Activated naive CD8-positive, alpha-beta T cell (primary cell): ENCODE data around the gene FAM180A.

Experiments used
- H3K27ac Mint-ChIP-seq: one replicate; pipeline ENCODE4 v1.8.0; 2021; ENCODE audit warnings: mixed read lengths
- H3K27me3 Mint-ChIP-seq: one replicate; pipeline ENCODE4 v1.8.0; 2021; ENCODE audit warnings: mixed read lengths
- H3K36me3 Mint-ChIP-seq: one replicate; pipeline ENCODE4 v1.8.0; 2021; ENCODE audit warnings: mixed read lengths
- H3K4me1 Mint-ChIP-seq: one replicate; pipeline ENCODE4 v1.8.0; 2021; ENCODE audit warnings: low read depth, mixed read lengths
- H3K4me3 Mint-ChIP-seq: one replicate; pipeline ENCODE4 v1.8.0; 2021; ENCODE audit warnings: mild to moderate bottlenecking, mixed read lengths
- H3K9me3 Mint-ChIP-seq: one replicate; pipeline ENCODE4 v1.8.0; 2021; ENCODE audit warnings: low read depth, mixed read lengths

Gene FAM180A

DNA sequence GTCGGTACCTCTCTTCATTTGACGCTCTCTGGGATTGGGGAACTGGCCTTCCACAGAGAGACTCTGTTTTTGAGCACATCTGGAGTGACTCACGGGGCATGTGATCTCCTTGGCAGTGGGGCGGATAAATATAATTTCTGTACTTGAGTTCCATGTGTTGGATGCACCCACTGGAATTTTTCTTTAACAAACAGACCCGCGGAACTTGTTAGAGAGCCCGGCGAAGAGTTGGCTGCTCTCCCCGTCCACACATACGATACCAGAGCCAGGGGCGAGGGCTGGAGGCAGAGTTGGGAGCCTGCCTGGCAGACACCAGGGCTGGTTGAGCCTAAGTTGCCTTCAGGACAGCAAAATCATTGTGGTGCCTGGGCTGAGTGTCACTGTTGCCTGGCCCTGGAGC, at the start of gene FAM180A:
Gene FAM180A, minus strand, starts transcription at position 44 of the 400 bp plus-strand sequence. CDS start 233 bp downstream, outside the sequence.
- Mint-ChIP-seq H3K27me3 (peaks cover 4% of the 10 kb centered on the region), H3K27ac (no peak within 1 kb of the TSS), H3K4me3 (no peak within 1 kb of the TSS), H3K36me3 (no peaks in the 10 kb centered on the region), H3K9me3 (no peaks in the 10 kb centered on the region), H3K4me1 (no peaks in the 10 kb centered on the region)

- Mint-ChIP-seq H3K27me3 (peaks cover 6% of the 10 kb centered on the region), H3K9me3 (no peaks in the 10 kb centered on the region), H3K27ac (no peak overlapping the region), H3K4me1 (peaks cover 5% of the 10 kb centered on the region), H3K36me3 (no peaks in the 10 kb centered on the region), H3K4me3 (no peak overlapping the region)
Measured at GRCh38 chr7:135798095-135798494, 49.5 kb upstream of the FAM180A start.

DNA sequence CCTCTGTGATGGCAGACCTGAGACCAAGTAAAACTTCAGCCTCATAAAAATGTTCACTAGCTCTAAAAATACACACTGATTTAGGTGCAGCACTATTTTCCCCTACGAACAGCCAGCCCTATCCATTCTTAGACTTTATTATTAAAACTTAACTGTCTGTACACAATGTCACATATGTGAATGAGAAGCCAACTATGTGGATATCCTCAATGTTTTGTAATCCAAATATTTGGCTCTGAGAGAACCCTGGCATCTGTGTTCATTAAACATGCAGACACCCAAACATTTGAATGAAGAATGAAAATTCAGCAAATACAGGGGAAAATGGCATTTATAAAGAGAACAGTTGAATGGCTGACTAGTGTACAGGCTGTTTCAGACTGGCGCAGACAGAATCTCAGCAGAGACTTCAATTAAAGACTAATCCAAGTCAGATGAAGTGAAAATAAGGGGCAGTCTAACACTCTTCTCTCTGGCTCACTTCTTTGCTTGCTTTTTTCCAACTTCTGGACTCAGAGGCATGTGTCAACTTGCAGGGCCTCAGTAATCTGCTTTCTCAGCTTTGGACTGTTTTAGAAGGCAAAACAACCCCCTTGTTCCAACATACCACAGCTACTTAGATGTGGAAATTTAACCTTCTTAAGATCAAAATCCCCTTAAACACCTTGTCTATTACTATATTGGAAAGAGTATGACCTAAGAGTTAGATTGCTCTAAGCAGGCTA, 47.4 kb upstream of the FAM180A start:
- no peak overlapping the region for H3K4me3 Mint-ChIP-seq
- peaks cover 3% of the 10 kb centered on the region for H3K27me3 Mint-ChIP-seq
- no peaks in the 10 kb centered on the region for H3K9me3 Mint-ChIP-seq
- H3K4me1 Mint-ChIP-seq: peaks cover 2% of the 10 kb centered on the region
- H3K36me3 Mint-ChIP-seq: no peaks in the 10 kb centered on the region
- H3K27ac Mint-ChIP-seq: no peak overlapping the region

- no peaks in the 10 kb centered on the region for H3K27me3 Mint-ChIP-seq
Measured at GRCh38 chr7:135793841-135794240, 45.2 kb upstream of the FAM180A start.

DNA sequence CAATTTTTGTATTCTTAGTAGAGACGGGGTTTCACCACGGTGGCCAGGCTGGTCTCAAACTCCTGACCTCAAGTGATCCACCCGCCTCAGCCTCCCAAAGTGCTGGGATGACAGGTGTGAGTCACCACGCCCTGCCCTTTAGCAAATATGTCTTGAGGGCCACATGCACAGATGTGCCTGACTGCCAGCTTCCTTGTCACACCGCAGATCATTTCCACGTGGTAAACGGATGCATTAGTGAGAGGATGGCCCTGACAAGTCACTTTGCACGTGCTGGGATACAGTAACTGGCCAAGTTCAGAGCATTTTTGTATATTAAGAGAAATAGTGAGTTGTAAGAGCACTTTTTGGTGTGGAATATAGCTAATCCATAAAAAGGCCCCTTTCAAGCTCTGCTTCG, 44.3 kb upstream of the FAM180A start:
- H3K9me3 Mint-ChIP-seq: no peaks in the 10 kb centered on the region
- H3K4me3 Mint-ChIP-seq: no peak overlapping the region
- H3K27ac Mint-ChIP-seq: no peak overlapping the region
- no peaks in the 10 kb centered on the region for H3K4me1 Mint-ChIP-seq
- no peaks in the 10 kb centered on the region for H3K36me3 Mint-ChIP-seq
- no peaks in the 10 kb centered on the region for H3K27me3 Mint-ChIP-seq

More at GRCh38 chr7:135793841-135794240, 45.2 kb upstream of the FAM180A start:
- Mint-ChIP-seq H3K4me1 (no peaks in the 10 kb centered on the region), H3K36me3 (no peaks in the 10 kb centered on the region), H3K9me3 (no peaks in the 10 kb centered on the region), H3K27ac (no peak overlapping the region), H3K4me3 (no peak overlapping the region)

DNA sequence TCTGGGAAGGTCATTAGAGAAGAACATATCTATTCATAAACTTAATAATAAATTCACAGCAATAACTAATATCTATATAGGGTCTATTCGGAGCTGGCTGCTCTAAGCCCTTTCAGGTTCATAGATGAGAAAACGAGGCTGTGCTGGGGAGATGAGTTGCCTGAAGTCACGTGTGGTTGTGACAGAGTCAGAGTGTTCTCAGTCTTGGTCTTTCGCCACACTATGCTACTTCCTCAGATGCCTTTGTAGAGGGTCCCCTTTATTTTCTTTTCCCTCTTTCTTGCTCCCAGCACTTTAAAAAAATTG, 43.7 kb upstream of the FAM180A start:
- Mint-ChIP-seq H3K4me3 (no peak overlapping the region), H3K27me3 (no peaks in the 10 kb centered on the region), H3K36me3 (no peaks in the 10 kb centered on the region), H3K4me1 (no peaks in the 10 kb centered on the region), H3K9me3 (no peaks in the 10 kb centered on the region), H3K27ac (no peak overlapping the region)

DNA sequence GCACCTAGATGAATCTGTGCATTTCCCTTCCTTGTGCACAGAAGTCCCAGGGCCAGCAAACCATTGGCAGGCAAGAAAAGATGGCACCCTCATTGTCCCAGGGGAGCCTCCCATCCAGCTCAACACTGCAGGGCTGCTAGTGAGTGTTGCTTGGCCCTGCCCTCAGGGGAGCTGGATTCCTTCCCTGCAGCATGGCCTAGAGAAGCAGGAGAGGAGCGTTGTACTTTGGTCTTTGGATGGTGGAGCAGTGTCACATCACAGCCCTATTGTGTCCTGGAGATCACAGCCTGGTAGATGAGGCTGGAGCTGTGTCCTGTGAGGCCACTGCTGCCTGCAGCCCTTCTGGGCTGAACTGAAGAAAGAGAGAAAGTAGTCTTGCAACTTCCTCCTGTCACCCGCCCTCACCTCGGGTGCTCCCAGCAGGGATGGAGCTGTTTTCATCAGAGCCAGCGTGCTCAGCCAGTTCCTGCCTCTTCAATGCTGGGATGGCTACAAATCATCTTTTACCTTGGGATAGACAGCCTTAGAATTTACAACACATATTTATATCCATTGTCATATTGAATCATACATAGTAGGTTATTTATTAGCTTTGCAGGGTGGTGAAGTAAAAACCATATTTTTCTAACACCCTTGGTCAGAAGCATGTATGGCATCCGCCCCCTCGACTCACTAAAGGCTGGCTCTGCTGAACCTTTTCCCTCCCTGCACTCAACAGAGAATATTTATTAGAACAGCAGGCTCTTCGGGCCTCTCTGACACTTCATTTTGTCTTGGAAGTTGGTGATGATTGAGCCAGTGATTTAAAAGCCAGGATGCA, 43.1 kb upstream of the FAM180A start:
- H3K27ac Mint-ChIP-seq: no peak overlapping the region
- H3K9me3 Mint-ChIP-seq: no peaks in the 10 kb centered on the region
- H3K4me3 Mint-ChIP-seq: no peak overlapping the region
- H3K27me3 Mint-ChIP-seq: no peaks in the 10 kb centered on the region
- no peaks in the 10 kb centered on the region for H3K36me3 Mint-ChIP-seq
- H3K4me1 Mint-ChIP-seq: no peaks in the 10 kb centered on the region

DNA sequence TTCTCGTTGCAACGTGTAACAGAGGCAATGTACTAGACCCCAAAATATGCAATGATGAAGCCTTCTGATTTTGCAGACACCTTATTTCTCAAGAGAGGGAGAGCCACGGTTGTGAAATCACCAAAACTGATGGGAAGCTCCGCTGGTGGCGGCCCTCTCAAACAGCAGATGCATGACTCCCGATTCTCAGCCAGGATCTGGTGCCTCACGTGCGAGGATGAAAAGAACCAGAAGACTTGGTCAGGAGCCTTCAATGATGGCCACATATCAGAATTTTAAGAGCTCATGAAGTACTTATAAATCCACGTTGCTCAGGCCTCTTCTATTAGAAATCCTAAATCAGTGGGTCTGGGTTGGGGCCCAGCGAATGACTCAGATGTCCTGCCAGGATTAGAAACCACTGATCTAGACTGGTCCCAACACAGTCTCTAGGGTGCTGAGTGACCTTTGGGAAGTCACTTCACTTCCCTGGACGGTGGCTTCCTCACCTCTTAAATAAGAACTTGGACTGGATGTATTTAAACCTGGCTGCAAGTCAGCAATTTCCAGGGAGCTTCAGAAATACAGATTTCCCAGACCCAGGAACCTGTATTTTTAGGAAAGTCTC, 41.9 kb upstream of the FAM180A start:
- Mint-ChIP-seq H3K27me3 (no peaks in the 10 kb centered on the region), H3K27ac (no peak overlapping the region), H3K9me3 (no peaks in the 10 kb centered on the region), H3K4me1 (no peaks in the 10 kb centered on the region), H3K36me3 (no peaks in the 10 kb centered on the region), H3K4me3 (no peak overlapping the region)

GRCh38 chr7:135789956-135790355, 41.3 kb upstream of the FAM180A start:
- Mint-ChIP-seq H3K4me3 (no peak overlapping the region), H3K36me3 (no peaks in the 10 kb centered on the region), H3K9me3 (no peaks in the 10 kb centered on the region), H3K4me1 (no peaks in the 10 kb centered on the region), H3K27ac (no peak overlapping the region), H3K27me3 (no peaks in the 10 kb centered on the region)

GRCh38 chr7:135789431-135789830, 40.8 kb upstream of the FAM180A start:
- Mint-ChIP-seq H3K4me1 (no peaks in the 10 kb centered on the region), H3K36me3 (no peaks in the 10 kb centered on the region), H3K4me3 (no peak overlapping the region), H3K9me3 (no peaks in the 10 kb centered on the region), H3K27ac (no peak overlapping the region), H3K27me3 (no peaks in the 10 kb centered on the region)

DNA sequence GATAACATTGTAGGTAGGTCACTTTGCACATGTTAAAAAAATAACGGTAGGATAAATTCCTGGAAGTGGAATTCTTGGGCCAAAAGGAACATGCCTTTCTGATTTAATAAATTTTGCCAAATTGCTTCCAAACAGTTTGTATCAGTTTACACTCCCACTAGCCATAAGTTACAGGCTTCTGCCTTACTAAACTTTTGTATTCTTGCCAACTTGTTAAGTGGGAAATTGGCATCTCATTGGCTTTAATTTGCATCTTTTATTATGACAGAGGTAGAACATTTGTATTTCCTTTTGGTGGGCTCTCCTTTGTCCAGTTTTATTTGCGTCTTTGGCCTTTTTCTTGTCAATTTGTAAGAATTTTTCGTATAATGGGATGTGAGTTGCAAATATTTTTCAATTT, 38.3 kb upstream of the FAM180A start:
- H3K27ac Mint-ChIP-seq: no peak overlapping the region
- H3K4me1 Mint-ChIP-seq: no peaks in the 10 kb centered on the region
- no peak overlapping the region for H3K4me3 Mint-ChIP-seq
- no peaks in the 10 kb centered on the region for H3K27me3 Mint-ChIP-seq
- H3K9me3 Mint-ChIP-seq: no peaks in the 10 kb centered on the region
- H3K36me3 Mint-ChIP-seq: no peaks in the 10 kb centered on the region

DNA sequence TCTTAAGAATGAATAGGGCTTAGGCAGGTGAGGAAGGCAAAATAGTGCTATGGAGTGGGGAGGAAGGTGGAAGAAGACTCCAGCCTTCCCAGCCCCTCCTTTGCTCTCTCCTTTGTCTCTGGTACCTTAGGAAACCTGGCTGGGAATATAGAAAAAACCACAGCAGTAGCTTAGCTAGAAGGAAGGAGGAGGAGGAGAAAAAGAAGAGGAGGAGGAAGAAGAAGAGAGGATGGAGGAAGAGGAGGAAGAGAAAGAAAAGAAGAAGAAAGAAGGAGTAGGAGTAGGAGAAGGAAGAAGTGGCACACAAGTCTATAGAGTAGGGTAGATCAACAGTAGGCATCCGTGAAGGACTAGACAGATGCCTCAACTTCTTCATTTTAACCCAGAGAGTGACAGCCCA, 36.5 kb upstream of the FAM180A start:
- H3K4me1 Mint-ChIP-seq: no peaks in the 10 kb centered on the region
- H3K36me3 Mint-ChIP-seq: no peaks in the 10 kb centered on the region
- H3K27ac Mint-ChIP-seq: no peak overlapping the region
- no peaks in the 10 kb centered on the region for H3K27me3 Mint-ChIP-seq
- no peak overlapping the region for H3K4me3 Mint-ChIP-seq
- no peaks in the 10 kb centered on the region for H3K9me3 Mint-ChIP-seq

DNA sequence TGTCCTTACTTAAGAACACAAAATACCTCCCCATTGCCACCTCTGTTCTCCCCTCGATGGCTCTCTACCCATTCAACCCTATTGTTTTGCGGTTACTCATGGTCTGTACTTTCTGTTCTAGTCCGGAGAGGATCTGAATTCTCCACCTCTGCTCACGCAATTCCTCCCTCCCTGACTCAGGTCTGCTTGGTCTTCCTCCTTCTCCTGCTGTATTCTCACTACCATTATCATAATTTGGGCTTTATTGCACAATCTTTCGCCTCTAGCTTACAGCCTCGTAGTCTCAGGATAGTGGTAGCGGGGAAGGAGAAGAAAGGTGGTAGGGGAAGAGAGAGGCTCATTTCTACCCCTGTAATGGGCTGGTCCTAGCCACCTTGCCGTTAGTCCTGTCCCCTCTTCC, 35.4 kb upstream of the FAM180A start:
- Mint-ChIP-seq H3K4me1 (no peaks in the 10 kb centered on the region), H3K27ac (no peak overlapping the region), H3K27me3 (no peaks in the 10 kb centered on the region), H3K4me3 (no peak overlapping the region), H3K36me3 (no peaks in the 10 kb centered on the region), H3K9me3 (no peaks in the 10 kb centered on the region)

GRCh38 chr7:135782801-135783200, 34.2 kb upstream of the FAM180A start:
- Mint-ChIP-seq H3K27me3 (peaks cover 1% of the 10 kb centered on the region), H3K36me3 (no peaks in the 10 kb centered on the region), H3K9me3 (peaks cover 7% of the 10 kb centered on the region), H3K4me1 (no peaks in the 10 kb centered on the region), H3K27ac (no peak overlapping the region), H3K4me3 (no peak overlapping the region)

DNA sequence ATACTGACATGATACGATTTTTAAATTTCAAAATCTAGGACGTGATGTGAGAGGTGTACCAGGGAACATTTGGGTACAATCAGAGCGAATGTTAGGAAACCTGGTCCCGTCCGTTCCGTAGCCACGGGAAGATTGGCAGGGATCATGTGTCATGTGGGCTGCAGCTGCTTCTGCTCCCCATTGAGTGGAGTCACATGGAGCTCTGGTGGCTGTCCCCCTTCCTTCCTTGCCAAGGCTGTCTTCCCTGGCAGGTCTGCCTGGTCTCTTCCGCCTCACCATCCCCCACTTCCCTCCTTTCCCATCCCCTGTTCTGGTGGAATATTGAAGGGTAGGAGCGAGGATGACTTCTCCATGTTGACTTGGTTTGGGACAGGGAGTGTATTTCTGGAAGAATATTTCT, 33.8 kb upstream of the FAM180A start:
- Mint-ChIP-seq H3K9me3 (peaks cover 7% of the 10 kb centered on the region), H3K36me3 (no peaks in the 10 kb centered on the region), H3K27ac (no peak overlapping the region), H3K4me3 (no peak overlapping the region), H3K27me3 (peaks cover 3% of the 10 kb centered on the region), H3K4me1 (no peaks in the 10 kb centered on the region)
